Urinary bladder (tissue), 4 donors: ENCODE results near the gene ANKRD28. TPM values are rescaled to one million over a fixed set of nuclear protein-coding genes. Genes with fewer than 3 reads are reported as not detected.
"Not testable (repeated sequence)": the region's sequence is repeated elsewhere in the genome, so short reads cannot be mapped to it uniquely, and the experiment has no call there.

Experiments used
- DNase-seq: peaks from one replicate; pipeline ENCODE4 v3.0.0-alpha.2; 2015; ENCODE audit errors: extremely low spot score
- H3K27ac ChIP-seq: one replicate; pipeline ENCODE4 v1.5.1; 2013; ENCODE audit warnings: low read depth, mild to moderate bottlenecking, moderate library complexity
- H3K36me3 ChIP-seq: one replicate; pipeline ENCODE4 v1.6.1; 2013; ENCODE audit warnings: mild to moderate bottlenecking, moderate library complexity; ENCODE audit not compliant: insufficient read depth
- H3K4me1 ChIP-seq: one replicate; pipeline ENCODE4 v1.6.1; 2013; ENCODE audit warnings: mild to moderate bottlenecking, moderate library complexity; ENCODE audit not compliant: insufficient read depth
- H3K4me3 ChIP-seq: one replicate; pipeline ENCODE4 v1.5.1; 2013; ENCODE audit warnings: low read depth, low read length
- WGBS: extraction: QIAGEN DNeasy Blood & Tissue Kit; methylation state at CpG from one replicate; pipeline ENCODE4 v1.1.7; 2013; 5-methylcytosine and 5-hydroxymethylcytosine counted together
- polyA plus RNA-seq: library from polyadenylated mRNA; stranded (reverse); fragments of 200-250 nt; gene quantifications from one replicate; pipeline ENCODE4 v1.2.3, GENCODE V29; 2013
- small RNA-seq: library from RNA; depleted of rRNA; stranded (forward); fragments of <200 nt; gene quantifications from one replicate; pipeline ENCODE3, GENCODE V24; 2014
- total RNA-seq: library from RNA; depleted of rRNA; stranded (reverse); fragments of >200 nt; gene quantifications from one replicate; pipeline ENCODE4 v1.2.3, GENCODE V29; 2014
- donor health status: healthy with polysubstance abuse.
- donor health status: healthy.

The ANKRD28 gene
- total and polyA plus RNA-seq, 2 donors = 12.6 to 83.8 TPM

DNA sequence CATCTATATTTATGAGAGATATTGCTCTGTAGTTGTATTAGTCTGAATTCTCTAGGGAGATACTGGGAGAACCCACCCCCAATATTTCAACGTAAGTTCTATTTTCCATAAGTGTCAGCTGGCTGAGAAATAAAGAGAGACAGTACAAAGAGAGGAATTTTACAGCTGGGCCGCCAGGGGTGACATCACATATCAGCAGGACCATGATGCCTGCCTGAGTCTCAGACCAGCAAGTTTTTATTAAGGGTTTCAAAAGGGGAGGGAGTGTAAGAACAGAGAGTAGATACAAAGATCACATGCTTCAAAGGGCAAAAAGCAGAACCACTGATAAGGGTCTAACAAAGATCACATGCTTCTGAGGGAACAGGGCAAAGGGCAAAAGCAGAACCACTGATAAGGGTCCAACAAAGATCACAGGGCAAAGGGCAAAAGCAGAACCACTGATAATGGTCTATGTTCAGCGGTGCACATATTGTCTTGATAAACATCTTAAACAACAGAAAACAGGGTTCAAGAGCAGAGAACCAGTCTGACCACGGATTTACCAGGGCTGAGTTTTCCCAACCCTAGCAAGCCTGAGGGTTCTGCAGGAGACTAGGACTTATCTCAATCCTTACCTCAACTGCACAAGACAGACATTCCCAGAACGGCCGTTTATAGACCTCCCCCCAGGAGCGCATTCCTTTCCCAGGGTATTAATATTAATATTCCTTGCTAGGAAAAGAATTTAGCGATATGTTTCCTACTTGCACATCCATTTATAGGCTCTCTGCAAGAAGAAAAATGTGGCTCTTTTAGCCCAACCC lies 177.9 kb downstream of the ANKRD28 start:
- not testable (repeated sequence) for H3K27ac ChIP-seq

More for the DNA sequence above, 177.9 kb downstream of the ANKRD28 start:
- H3K36me3 ChIP-seq, DNase-seq, H3K4me1 ChIP-seq, H3K4me3 ChIP-seq: not testable (repeated sequence)
- 92% methylated on average over 8 of the region's 8 CpGs for WGBS

Small RNA genes within 50 kb of the gene (small RNA-seq; reads per million reads assigned to genes)
- not detected for gene MIR3134
- gene RN7SL4P = not detected

Other genes with a start within 250 kb of the ANKRD28 start
- 30.3 TPM for gene HACL1, start 196.4 kb downstream of the ANKRD28 start, total RNA-seq
- gene HACL1, start 196.4 kb downstream of the ANKRD28 start, polyA plus RNA-seq = 15.7 TPM
- 24.6 TPM for gene BTD, start 196.2 kb downstream of the ANKRD28 start, total RNA-seq
- gene BTD, start 196.2 kb downstream of the ANKRD28 start, polyA plus RNA-seq = 21.4 TPM